Activated CD8-positive, alpha-beta T cell treated with anti-CD3 and anti-CD28 coated beads for 36 hours (primary cell): ENCODE data around the gene DGKD. TPM values are rescaled to one million over a fixed set of nuclear protein-coding genes. Genes with fewer than 3 reads are reported as not detected.

Experiments
- ATAC-seq: fragments of 200-7000 bp; cut with Tn5 transposase; one replicate; pipeline ENCODE4 v1.10.0; 2021; ENCODE audit warnings: mild to moderate bottlenecking, moderate library complexity
- CTCF ChIA-PET: fragments of 350-600 bp; sonication (Branson Sonifier 250); formaldehyde crosslinking; loops from one replicate; lab custom pipeline; 2021; ENCODE audit warnings: antibody characterized with exemption; lab: Charles Lee
- POLR2A ChIA-PET: fragments of 350-600 bp; sonication (Branson Sonifier 250); formaldehyde crosslinking; loops from one replicate; lab custom pipeline; 2021; ENCODE audit warnings: antibody characterized with exemption; lab: Charles Lee
- DNase-seq: peaks from one replicate; pipeline ENCODE4 v3.0.0-alpha.2; 2020
- H3K27ac Mint-ChIP-seq: one replicate; pipeline ENCODE4 v1.8.0; 2021; ENCODE audit warnings: mild to moderate bottlenecking, mixed read lengths
- H3K27me3 Mint-ChIP-seq: one replicate; pipeline ENCODE4 v1.8.0; 2021; ENCODE audit warnings: mixed read lengths
- H3K36me3 Mint-ChIP-seq: one replicate; pipeline ENCODE4 v1.8.0; 2021; ENCODE audit warnings: low read depth, mixed read lengths
- H3K4me1 Mint-ChIP-seq: one replicate; pipeline ENCODE4 v1.8.0; 2021; ENCODE audit warnings: low read depth, mixed read lengths
- H3K4me3 Mint-ChIP-seq: one replicate; pipeline ENCODE4 v1.8.0; 2021; ENCODE audit warnings: mild to moderate bottlenecking, moderate library complexity, mixed read lengths
- H3K9me3 Mint-ChIP-seq: one replicate; pipeline ENCODE4 v1.8.0; 2021; ENCODE audit warnings: mixed read lengths
- intact Hi-C: fragments of 100-400 bp; cut with micrococcal nuclease; formaldehyde crosslinking; loops from one replicate; pipeline ENCODE4 v1.10.0; 2022
- total RNA-seq, 2 experiments: library from RNA; stranded (reverse); gene quantifications; one replicate each; pipeline ENCODE4 v1.2.3, GENCODE V29; 2021
- TF ChIP-seq, protein P1 (sequence below): fragments of 200-600 bp; IDR thresholded peaks from one replicate; pipeline ENCODE4 v1.8.0; 2022; ENCODE audit warnings: antibody characterized with exemption, mild to moderate bottlenecking

DGKD gene
- total RNA-seq, 2 experiments from 2014 or later = 89.6 to 99.5 TPM

DNA sequence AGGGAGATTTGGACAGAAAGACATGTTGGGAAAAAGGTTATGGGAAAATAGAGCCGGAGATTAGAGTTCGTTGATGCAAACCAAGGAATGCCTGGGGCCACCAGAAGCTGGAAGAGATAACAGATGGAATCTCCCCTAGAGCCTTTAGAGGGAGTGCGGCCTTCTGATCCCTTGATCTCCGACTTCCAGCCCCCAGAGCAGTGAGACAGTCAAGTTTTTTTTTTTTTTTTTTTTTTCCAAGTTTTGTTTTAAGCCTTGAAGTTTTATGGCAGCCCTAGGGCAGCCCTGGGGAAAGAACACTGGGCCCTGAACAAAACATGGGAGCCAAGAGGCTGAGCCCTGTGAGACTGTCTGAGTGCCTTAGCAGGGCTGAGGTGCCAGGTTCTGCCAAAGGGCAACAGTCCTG lies 6.5 kb downstream of the DGKD start:
- no peak for DNase-seq

DNA sequence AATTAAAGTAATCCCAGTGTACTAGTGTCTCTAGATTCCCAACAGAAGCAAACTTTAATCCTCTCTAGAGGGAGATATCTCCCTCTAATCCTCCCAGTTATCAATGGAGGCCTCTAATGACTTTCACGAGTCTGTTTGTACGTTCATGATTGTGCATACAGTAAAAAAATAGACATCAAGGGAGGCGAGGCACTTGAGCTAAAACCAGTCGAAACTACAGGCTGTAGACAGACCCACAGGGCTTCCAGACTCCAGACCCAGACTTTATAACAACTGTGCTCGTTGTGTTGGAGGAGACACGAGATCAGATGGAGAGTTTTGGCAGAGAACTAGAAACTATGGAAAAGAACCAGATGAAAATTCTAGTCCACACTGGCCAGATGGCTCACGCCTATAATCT lies 7.0 kb downstream of the DGKD start:
- ChIA-PET POLR2A (interaction anchor here (0.6 to 1.4 kb wide), 4 partner anchors 12 to 519 kb away, joined by 3 to 4 read pairs (median 3); no protein-coding TSS in a partner anchor), CTCF (no interaction called here)
- no peak for DNase-seq
- Mint-ChIP-seq H3K27me3 (no peaks in the 10 kb centered on the region), H3K36me3 (peaks cover 66% of the 10 kb centered on the region), H3K4me1 (peaks cover 70% of the 10 kb centered on the region), H3K4me3 (no peak overlapping the region), H3K27ac (no peak overlapping the region), H3K9me3 (peaks cover 6% of the 10 kb centered on the region)
- TF ChIP-seq, protein P1, sequence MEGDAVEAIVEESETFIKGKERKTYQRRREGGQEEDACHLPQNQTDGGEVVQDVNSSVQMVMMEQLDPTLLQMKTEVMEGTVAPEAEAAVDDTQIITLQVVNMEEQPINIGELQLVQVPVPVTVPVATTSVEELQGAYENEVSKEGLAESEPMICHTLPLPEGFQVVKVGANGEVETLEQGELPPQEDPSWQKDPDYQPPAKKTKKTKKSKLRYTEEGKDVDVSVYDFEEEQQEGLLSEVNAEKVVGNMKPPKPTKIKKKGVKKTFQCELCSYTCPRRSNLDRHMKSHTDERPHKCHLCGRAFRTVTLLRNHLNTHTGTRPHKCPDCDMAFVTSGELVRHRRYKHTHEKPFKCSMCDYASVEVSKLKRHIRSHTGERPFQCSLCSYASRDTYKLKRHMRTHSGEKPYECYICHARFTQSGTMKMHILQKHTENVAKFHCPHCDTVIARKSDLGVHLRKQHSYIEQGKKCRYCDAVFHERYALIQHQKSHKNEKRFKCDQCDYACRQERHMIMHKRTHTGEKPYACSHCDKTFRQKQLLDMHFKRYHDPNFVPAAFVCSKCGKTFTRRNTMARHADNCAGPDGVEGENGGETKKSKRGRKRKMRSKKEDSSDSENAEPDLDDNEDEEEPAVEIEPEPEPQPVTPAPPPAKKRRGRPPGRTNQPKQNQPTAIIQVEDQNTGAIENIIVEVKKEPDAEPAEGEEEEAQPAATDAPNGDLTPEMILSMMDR = no peak
- intact Hi-C loops = no loop called here
- no peak for ATAC-seq

More for the DNA sequence above, 6.5 kb downstream of the DGKD start:
- Mint-ChIP-seq H3K27ac (no peak overlapping the region), H3K27me3 (no peaks in the 10 kb centered on the region), H3K4me1 (peaks cover 70% of the 10 kb centered on the region), H3K9me3 (peaks cover 6% of the 10 kb centered on the region), H3K36me3 (peaks cover 69% of the 10 kb centered on the region), H3K4me3 (no peak overlapping the region)
- ChIA-PET CTCF (no interaction called here), POLR2A (interaction anchor here (0.6 to 1.4 kb wide), 3 partner anchors 13 to 519 kb away, joined by 3 to 4 read pairs (median 3); no protein-coding TSS in a partner anchor)
- TF ChIP-seq, protein P1 = no peak
- intact Hi-C loops = no loop called here
- no peak for ATAC-seq

DNA sequence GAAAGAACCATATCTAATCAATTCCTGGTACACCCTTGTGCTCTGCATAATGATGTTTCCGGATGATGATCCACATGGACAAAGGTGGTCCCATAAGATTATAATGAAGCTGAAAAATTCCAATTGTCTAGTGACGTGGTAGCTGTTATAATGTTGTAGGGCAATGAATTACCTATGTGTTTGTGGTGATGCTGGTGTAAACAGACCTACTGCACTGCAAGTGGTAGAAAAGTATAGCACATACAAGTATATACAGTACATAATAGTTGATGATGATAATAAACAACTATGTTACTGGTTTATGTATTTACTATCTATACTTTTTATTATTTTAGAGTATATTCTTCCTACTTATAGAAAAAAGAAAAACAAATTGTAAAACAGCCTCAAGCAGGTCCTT lies 8.4 kb downstream of the DGKD start:
- POLR2A ChIA-PET = interaction anchor here (0.7 to 1.6 kb wide), 6 partner anchors 8 to 177 kb away, joined by 3 to 6 read pairs (median 4); partner anchors contain the start of gene DGKD
- Mint-ChIP-seq H3K4me1 (peaks cover 63% of the 10 kb centered on the region), H3K36me3 (peaks cover 55% of the 10 kb centered on the region), H3K27me3 (no peaks in the 10 kb centered on the region), H3K4me3 (no peak overlapping the region), H3K9me3 (peaks cover 6% of the 10 kb centered on the region), H3K27ac (no peak overlapping the region)
- ATAC-seq = no peak
- TF ChIP-seq, protein P1 = no peak
- intact Hi-C loops = no loop called here
- no peak for DNase-seq
- CTCF ChIA-PET = interaction anchor here (0.8 to 1.8 kb wide), 5 partner anchors 8 to 82 kb away, joined by 3 to 6 read pairs (median 4); partner anchors contain the start of gene DGKD

DNA sequence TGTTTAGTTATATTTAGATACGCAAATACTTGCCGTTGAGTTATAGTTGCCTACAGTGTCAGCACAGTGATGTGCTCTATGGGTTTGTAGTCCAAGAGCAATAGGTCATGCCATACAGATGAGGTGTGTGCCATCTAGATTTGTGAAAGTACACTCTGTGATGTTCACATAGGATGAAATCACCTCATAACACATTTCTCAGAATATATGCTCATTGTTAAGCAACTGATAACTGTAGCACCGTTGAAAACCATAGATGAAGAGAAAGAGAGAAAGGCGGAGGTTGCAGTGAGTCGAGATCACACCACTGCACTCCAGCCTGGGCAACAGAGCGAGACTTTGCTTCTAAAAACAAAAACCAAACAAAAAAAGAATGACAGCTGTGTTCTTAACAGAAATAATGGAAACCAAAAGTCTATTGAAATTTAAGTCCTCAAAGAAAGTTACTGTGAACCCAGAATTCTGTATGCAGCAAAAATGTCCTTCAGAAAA lies 9.5 kb downstream of the DGKD start:
- peaks cover 48% of the 10 kb centered on the region for H3K36me3 Mint-ChIP-seq
- intact Hi-C loops = no loop called here
- H3K27ac Mint-ChIP-seq = no peak overlapping the region
- ATAC-seq = peak; percentile 35
- ChIA-PET POLR2A (interaction anchor here (0.6 to 1.6 kb wide), 4 partner anchors 10 to 32 kb away, joined by 3 to 6 read pairs (median 3); partner anchors contain the start of gene DGKD), CTCF (interaction anchor here (1.2 to 2.5 kb wide), 3 partner anchors 9 to 41 kb away, joined by 3 to 6 read pairs (median 4); partner anchors contain the start of gene DGKD)
- H3K27me3 Mint-ChIP-seq = no peaks in the 10 kb centered on the region
- DNase-seq = no peak
- peaks cover 6% of the 10 kb centered on the region for H3K9me3 Mint-ChIP-seq
- no peak overlapping the region for H3K4me3 Mint-ChIP-seq
- TF ChIP-seq, protein P1 = no peak
- H3K4me1 Mint-ChIP-seq = peaks cover 62% of the 10 kb centered on the region
